Measurements from ENCODE around the gene CWC27.

Gene CWC27

DNA sequence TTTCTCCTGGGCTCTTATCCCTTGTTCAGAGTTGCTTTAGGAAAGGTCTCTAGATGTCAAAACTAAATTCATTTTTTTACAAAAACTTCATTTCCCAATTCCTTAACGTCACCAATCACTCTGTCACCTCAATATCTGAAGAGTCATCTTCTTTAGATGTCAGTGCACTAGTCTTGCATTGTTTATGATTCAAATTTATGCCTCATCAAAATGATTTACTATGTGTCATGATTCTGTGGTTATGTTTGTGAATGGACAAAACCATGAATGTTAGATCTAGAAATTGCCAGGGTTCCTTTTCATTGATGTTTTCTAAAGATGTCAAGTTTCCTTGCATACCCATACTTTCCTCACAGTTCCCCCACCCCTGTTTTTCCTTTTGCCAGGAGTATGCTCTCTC, 21.5 kb downstream of the CWC27 start:
- DNase-seq, result no peak
- no peaks in the 10 kb centered on the region for H3K27me3 ChIP-seq (replicated peaks)
- in situ Hi-C loops (cut with HindIII; ENCODE audit: low pct_ligation_motif_present, low sequenced_read_pairs), result loop anchor here (25.0 kb wide), 1 partner anchor 153 kb away; no protein-coding TSS in a partner anchor
- peaks cover 5% of the 10 kb centered on the region for H3K36me3 ChIP-seq (replicated peaks)
- TF ChIP-seq, protein P1, sequence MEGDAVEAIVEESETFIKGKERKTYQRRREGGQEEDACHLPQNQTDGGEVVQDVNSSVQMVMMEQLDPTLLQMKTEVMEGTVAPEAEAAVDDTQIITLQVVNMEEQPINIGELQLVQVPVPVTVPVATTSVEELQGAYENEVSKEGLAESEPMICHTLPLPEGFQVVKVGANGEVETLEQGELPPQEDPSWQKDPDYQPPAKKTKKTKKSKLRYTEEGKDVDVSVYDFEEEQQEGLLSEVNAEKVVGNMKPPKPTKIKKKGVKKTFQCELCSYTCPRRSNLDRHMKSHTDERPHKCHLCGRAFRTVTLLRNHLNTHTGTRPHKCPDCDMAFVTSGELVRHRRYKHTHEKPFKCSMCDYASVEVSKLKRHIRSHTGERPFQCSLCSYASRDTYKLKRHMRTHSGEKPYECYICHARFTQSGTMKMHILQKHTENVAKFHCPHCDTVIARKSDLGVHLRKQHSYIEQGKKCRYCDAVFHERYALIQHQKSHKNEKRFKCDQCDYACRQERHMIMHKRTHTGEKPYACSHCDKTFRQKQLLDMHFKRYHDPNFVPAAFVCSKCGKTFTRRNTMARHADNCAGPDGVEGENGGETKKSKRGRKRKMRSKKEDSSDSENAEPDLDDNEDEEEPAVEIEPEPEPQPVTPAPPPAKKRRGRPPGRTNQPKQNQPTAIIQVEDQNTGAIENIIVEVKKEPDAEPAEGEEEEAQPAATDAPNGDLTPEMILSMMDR (IDR thresholded peaks at IDR 0.05; ENCODE audit: low read depth, low read length, missing control alignments), result no peak
- H3K4me3 ChIP-seq (ENCODE audit: low read depth, low read length), result no peak overlapping the region
- H3K27ac ChIP-seq, result peak overlapping the region; percentile 18

DNA sequence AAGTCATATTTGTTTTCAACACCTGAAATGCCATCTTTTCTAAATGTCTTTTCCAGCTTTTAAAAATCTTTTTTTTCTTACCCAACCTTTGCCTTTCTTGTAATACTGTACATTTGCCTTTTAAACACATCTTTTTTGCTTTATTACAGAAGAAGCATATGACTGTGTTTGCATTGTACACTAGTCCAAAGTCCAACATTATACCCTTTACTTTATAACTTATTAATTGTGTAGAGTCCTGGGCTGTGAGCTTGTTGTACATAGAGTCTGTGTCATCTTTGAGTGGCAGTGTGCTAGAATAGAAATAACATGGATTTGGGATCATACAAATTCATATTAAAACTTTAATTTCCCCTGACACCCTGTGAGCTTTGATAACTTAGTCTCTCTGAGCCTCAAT, 23.7 kb downstream of the CWC27 start:
- no peak for DNase-seq
- Histone ChIP-seq H3K27me3 (replicated peaks) (no peaks in the 10 kb centered on the region), H3K4me3 (ENCODE audit: low read depth, low read length) (no peak overlapping the region), H3K27ac (no peak overlapping the region), H3K36me3 (replicated peaks) (no peaks in the 10 kb centered on the region)
- in situ Hi-C loops (cut with HindIII; ENCODE audit: low pct_ligation_motif_present, low sequenced_read_pairs), result loop anchor here (25.0 kb wide), 1 partner anchor 155 kb away; no protein-coding TSS in a partner anchor
- TF ChIP-seq, protein P1 (IDR thresholded peaks at IDR 0.05; ENCODE audit: low read depth, low read length, missing control alignments), result no peak

DNA sequence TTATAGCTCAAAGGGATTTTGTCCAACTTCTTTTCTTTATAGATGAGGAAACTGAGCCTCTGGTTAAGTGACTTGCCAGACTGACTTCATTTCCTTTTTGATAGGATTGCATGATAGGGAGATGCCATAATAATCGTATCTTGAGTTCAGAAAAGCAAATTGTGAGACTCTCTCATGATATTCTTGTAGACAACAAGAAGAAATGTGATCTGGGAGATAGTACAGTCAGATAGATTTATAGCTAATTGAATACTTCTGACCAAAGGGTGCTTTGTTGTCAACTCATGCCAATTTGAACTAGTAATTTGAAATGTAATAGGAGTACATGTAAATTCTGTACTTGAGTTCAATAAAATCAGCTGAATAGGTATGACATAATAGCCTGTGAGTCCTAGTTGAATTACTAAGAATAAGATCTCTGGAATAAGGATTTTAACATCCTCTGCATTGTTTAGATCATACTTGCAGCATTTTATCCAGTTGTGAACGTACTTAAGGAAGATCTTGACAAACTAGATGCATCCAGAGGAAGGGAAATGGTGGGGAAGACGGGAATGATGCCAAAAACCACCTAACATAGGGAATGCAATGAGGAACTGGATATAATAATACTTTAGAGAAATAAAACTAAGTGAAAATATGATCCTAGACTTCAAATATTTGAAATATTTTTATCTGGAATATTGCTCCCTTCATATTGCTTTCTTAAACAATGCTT, 25.5 kb downstream of the CWC27 start:
- TF ChIP-seq, protein P1 (IDR thresholded peaks at IDR 0.05; ENCODE audit: low read depth, low read length, missing control alignments), result no peak
- Histone ChIP-seq H3K27ac (no peak overlapping the region), H3K4me3 (ENCODE audit: low read depth, low read length) (no peak overlapping the region), H3K27me3 (replicated peaks) (no peaks in the 10 kb centered on the region), H3K36me3 (replicated peaks) (no peaks in the 10 kb centered on the region)
- in situ Hi-C loops (cut with HindIII; ENCODE audit: low pct_ligation_motif_present, low sequenced_read_pairs), result loop anchor here (25.0 kb wide), 1 partner anchor 157 kb away; no protein-coding TSS in a partner anchor
- no peak for DNase-seq

DNA sequence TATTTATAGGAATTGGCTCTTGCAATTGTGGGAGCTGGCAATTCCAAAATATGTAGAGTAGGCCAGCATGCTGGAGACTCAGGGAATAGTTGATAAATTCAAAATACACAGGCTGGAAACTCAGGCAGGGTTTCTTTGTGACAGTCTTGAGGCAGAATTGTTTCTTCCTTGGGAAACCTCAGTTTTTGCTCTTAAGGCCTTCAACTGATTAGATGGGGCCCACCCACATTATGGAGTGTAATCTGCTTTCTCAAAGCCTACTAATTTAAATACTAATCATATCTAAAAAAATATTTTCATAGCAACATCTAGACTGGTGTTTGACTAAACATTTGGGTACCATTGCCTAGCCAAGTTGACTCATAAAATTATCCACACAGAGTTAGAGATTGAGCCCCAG, 27.6 kb downstream of the CWC27 start:
- Histone ChIP-seq H3K27me3 (replicated peaks) (no peaks in the 10 kb centered on the region), H3K36me3 (replicated peaks) (no peaks in the 10 kb centered on the region), H3K4me3 (ENCODE audit: low read depth, low read length) (no peak overlapping the region), H3K27ac (no peak overlapping the region)
- no peak for DNase-seq
- in situ Hi-C loops (cut with HindIII; ENCODE audit: low pct_ligation_motif_present, low sequenced_read_pairs), result loop anchor here (25.0 kb wide), 1 partner anchor 159 kb away; no protein-coding TSS in a partner anchor
- TF ChIP-seq, protein P1 (IDR thresholded peaks at IDR 0.05; ENCODE audit: low read depth, low read length, missing control alignments), result no peak

DNA sequence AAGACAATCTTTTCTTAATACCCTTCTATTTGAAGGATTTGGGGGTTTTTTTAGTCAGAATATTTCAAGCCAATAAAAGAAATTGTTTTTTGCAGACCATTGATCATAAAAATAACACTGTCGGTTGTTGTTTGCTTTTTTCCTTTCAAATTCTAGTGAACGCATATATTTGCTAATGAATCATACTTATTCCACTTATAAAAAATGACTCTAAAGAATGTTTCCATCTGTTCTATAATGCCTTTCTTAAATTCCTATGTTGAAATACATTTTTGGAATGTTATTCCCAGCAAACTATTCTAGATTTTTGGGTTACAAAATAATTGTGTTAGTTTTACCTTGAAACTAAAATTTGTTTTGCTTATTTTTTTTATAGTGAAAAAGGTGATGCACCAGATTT, 32.2 kb downstream of the CWC27 start:
- no peaks in the 10 kb centered on the region for H3K27me3 ChIP-seq (replicated peaks)
- H3K27ac ChIP-seq, result no peak overlapping the region
- peaks cover 3% of the 10 kb centered on the region for H3K36me3 ChIP-seq (replicated peaks)
- DNase-seq, result no peak
- TF ChIP-seq, protein P1 (IDR thresholded peaks at IDR 0.05; ENCODE audit: low read depth, low read length, missing control alignments), result no peak
- in situ Hi-C loops (cut with HindIII; ENCODE audit: low pct_ligation_motif_present, low sequenced_read_pairs), result no loop called here
- H3K4me3 ChIP-seq (ENCODE audit: low read depth, low read length), result no peak overlapping the region

Data from brain microvascular endothelial cell (primary cell).